ENCODE results near the gene GRID1.

Gene GRID1

DNA sequence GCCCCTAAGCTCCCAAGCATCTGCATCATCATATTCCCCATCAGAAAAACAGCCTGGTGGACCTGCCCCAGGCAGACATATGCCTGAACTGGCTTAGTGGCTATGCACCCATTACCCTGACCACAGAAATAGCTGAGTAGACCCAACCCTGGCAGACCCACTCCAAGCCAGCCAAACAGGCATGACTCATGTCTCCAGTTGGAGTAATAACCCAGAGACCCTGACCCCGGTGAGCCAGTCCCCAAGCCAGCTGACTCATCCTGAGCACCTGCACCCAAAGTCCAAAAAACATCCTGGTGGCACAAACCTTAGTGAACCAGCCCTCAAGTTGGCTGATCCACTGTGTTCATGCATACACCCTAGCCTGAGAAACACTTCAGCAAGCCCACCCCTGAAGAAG, 555.9 kb downstream of the GRID1 start:
- FAIRE-seq: no peak
- no peak for DNase-seq (ENCODE audit: insufficient read length, low spot score)
- TF ChIP-seq SPI1 (IDR thresholded peaks at IDR 0.05; ENCODE audit: low read depth, low read length) (no peak), POU2F2 (IDR thresholded peaks at IDR 0.05; ENCODE audit: low read depth, low read length) (no peak), TAF1 (IDR thresholded peaks at IDR 0.05; ENCODE audit: low read depth, low read length) (no peak), POLR2AphosphoS5 (IDR thresholded peaks at IDR 0.05; ENCODE audit: low read depth, low read length) (no peak), POLR2A (IDR thresholded peaks at IDR 0.05; ENCODE audit: low read depth, low read length) (no peak), PAX5 (IDR thresholded peaks at IDR 0.05; ENCODE audit: insufficient read depth, low read length, severe bottlenecking) (no peak)

GRCh38 chr10:85795460-85795859, 571.1 kb downstream of the GRID1 start:
- no peak for DNase-seq (ENCODE audit: insufficient read length, low spot score)
- no peak for FAIRE-seq
- TF ChIP-seq SPI1 (IDR thresholded peaks at IDR 0.05; ENCODE audit: low read depth, low read length): 0 out of 2 replicates have a peak, but pooled peaks have one; percentile 36
- TF ChIP-seq PAX5 (IDR thresholded peaks at IDR 0.05; ENCODE audit: insufficient read depth, low read length, severe bottlenecking): no peak

DNA sequence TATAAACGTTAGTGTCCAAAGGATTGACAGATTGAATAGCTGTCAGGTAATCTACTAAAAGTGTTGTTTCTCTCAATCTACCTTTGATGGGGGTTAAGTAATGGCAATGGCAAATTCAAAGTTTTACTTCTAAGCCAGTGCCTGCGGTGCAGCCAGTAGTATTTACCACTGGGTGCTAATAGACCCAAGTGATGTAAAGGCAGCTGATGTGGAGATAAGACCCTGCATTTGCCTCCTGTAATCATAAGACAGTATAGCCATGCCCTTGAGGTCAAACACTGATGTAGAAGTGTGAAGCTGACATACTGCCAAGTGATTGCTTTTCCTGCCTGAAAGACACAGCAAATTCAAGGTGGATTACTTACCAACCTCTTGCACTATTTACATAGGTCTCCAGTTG, 572.0 kb downstream of the GRID1 start:
- FAIRE-seq (no peak), DNase-seq (ENCODE audit: insufficient read length, low spot score) (no peak)
- TF ChIP-seq PAX5 (IDR thresholded peaks at IDR 0.05; ENCODE audit: insufficient read depth, low read length, severe bottlenecking) (no peak), TAF1 (IDR thresholded peaks at IDR 0.05; ENCODE audit: low read depth, low read length) (no peak), POLR2AphosphoS5 (IDR thresholded peaks at IDR 0.05; ENCODE audit: low read depth, low read length) (no peak), SPI1 (IDR thresholded peaks at IDR 0.05; ENCODE audit: low read depth, low read length) (no peak), POU2F2 (IDR thresholded peaks at IDR 0.05; ENCODE audit: low read depth, low read length) (no peak), POLR2A (IDR thresholded peaks at IDR 0.05; ENCODE audit: low read depth, low read length) (no peak)

DNA sequence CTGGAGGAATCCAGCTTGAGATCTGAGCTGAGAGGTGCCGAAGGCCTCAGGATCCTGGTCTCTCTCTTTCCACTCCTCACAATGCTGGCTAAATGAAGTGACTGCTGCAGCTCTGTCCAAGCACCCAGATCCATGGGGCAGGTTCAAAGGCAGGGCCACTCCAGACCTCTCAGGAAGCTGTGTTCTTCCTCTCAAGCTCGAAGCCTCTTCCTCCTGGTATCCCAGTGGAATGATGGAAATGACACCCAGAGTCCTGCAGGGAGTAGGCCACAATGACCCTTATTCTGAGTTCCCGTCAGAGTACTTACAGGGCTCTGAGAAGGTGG, 574.1 kb downstream of the GRID1 start:
- no peak for FAIRE-seq
- DNase-seq (ENCODE audit: insufficient read length, low spot score): no peak
- TF ChIP-seq POLR2AphosphoS5 (IDR thresholded peaks at IDR 0.05; ENCODE audit: low read depth, low read length): no peak
- no peak for TF ChIP-seq POU2F2 (IDR thresholded peaks at IDR 0.05; ENCODE audit: low read depth, low read length)
- no peak for TF ChIP-seq SPI1 (IDR thresholded peaks at IDR 0.05; ENCODE audit: low read depth, low read length)
- no peak for TF ChIP-seq PAX5 (IDR thresholded peaks at IDR 0.05; ENCODE audit: insufficient read depth, low read length, severe bottlenecking)
- TF ChIP-seq TAF1 (IDR thresholded peaks at IDR 0.05; ENCODE audit: low read depth, low read length): no peak

GRCh38 chr10:85791818-85792532, 574.6 kb downstream of the GRID1 start:
- TF ChIP-seq TAF1 (IDR thresholded peaks at IDR 0.05; ENCODE audit: low read depth, low read length): no peak
- TF ChIP-seq POU2F2 (IDR thresholded peaks at IDR 0.05; ENCODE audit: low read depth, low read length): no peak
- TF ChIP-seq POLR2AphosphoS5 (IDR thresholded peaks at IDR 0.05; ENCODE audit: low read depth, low read length): no peak
- no peak for TF ChIP-seq PAX5 (IDR thresholded peaks at IDR 0.05; ENCODE audit: insufficient read depth, low read length, severe bottlenecking)
- no peak for TF ChIP-seq SPI1 (IDR thresholded peaks at IDR 0.05; ENCODE audit: low read depth, low read length)
- TF ChIP-seq POLR2A (IDR thresholded peaks at IDR 0.05; ENCODE audit: low read depth, low read length): no peak
- DNase-seq (ENCODE audit: insufficient read length, low spot score) (no peak), FAIRE-seq (no peak)

GRCh38 chr10:85789982-85790789, 576.4 kb downstream of the GRID1 start:
- FAIRE-seq (no peak), DNase-seq (ENCODE audit: insufficient read length, low spot score) (no peak)
- TF ChIP-seq PAX5 (IDR thresholded peaks at IDR 0.05; ENCODE audit: insufficient read depth, low read length, severe bottlenecking): no peak
- TF ChIP-seq TAF1 (IDR thresholded peaks at IDR 0.05; ENCODE audit: low read depth, low read length): no peak
- no peak for TF ChIP-seq POLR2AphosphoS5 (IDR thresholded peaks at IDR 0.05; ENCODE audit: low read depth, low read length)
- TF ChIP-seq POU2F2 (IDR thresholded peaks at IDR 0.05; ENCODE audit: low read depth, low read length): no peak
- TF ChIP-seq POLR2A (IDR thresholded peaks at IDR 0.05; ENCODE audit: low read depth, low read length): no peak
- no peak for TF ChIP-seq SPI1 (IDR thresholded peaks at IDR 0.05; ENCODE audit: low read depth, low read length)

GRCh38 chr10:85789125-85789524, 577.5 kb downstream of the GRID1 start:
- TF ChIP-seq TAF1 (IDR thresholded peaks at IDR 0.05; ENCODE audit: low read depth, low read length): no peak
- FAIRE-seq: no peak
- no peak for DNase-seq (ENCODE audit: insufficient read length, low spot score)

DNA sequence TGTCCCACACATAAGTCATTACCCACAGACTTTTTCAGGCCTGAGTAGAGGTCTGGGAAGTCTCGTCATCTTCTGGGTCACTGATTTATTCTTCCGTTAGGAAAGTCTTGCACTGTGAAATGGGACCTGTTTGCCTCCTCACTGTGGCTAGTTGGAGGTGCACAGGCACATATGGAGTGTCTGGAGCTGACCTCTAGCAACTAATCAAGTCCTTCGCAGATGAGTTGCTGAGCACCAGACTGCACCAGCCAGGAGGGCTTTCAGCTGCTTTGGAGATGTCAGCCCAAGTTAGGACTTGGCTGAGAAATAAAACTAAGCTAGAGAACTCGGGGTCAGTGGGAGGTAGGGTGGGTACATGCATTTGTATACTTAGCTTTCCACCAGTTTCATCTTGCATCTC, 578.0 kb downstream of the GRID1 start:
- DNase-seq (ENCODE audit: insufficient read length, low spot score) (no peak), FAIRE-seq (no peak)
- no peak for TF ChIP-seq POU2F2 (IDR thresholded peaks at IDR 0.05; ENCODE audit: low read depth, low read length)
- no peak for TF ChIP-seq POLR2AphosphoS5 (IDR thresholded peaks at IDR 0.05; ENCODE audit: low read depth, low read length)
- no peak for TF ChIP-seq PAX5 (IDR thresholded peaks at IDR 0.05; ENCODE audit: insufficient read depth, low read length, severe bottlenecking)
- no peak for TF ChIP-seq POLR2A (IDR thresholded peaks at IDR 0.05; ENCODE audit: low read depth, low read length)
- no peak for TF ChIP-seq SPI1 (IDR thresholded peaks at IDR 0.05; ENCODE audit: low read depth, low read length)
- no peak for TF ChIP-seq TAF1 (IDR thresholded peaks at IDR 0.05; ENCODE audit: low read depth, low read length)

DNA sequence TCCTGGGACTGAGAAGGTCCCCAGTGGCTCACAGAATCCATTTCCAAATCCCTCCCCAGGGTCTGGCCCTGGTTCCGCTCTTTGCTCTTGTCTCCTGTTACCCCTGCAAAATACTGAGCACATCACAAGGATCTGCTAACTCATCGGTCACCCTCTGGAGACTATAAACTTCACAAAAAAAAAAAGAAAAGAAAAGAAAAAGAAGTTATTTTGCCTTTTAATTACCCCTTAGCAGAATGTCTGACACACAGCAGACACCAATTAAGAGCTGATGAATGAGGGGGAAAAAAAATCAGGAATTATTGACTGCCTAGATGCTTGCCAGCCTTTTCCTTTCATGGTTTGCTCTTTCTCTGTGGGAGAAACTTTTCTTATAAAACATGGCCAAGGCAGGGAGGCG, 578.7 kb downstream of the GRID1 start:
- DNase-seq (ENCODE audit: insufficient read length, low spot score) (no peak), FAIRE-seq (no peak)
- TF ChIP-seq POLR2AphosphoS5 (IDR thresholded peaks at IDR 0.05; ENCODE audit: low read depth, low read length): no peak
- no peak for TF ChIP-seq PAX5 (IDR thresholded peaks at IDR 0.05; ENCODE audit: insufficient read depth, low read length, severe bottlenecking)
- no peak for TF ChIP-seq POLR2A (IDR thresholded peaks at IDR 0.05; ENCODE audit: low read depth, low read length)
- no peak for TF ChIP-seq TAF1 (IDR thresholded peaks at IDR 0.05; ENCODE audit: low read depth, low read length)
- no peak for TF ChIP-seq POU2F2 (IDR thresholded peaks at IDR 0.05; ENCODE audit: low read depth, low read length)
- no peak for TF ChIP-seq SPI1 (IDR thresholded peaks at IDR 0.05; ENCODE audit: low read depth, low read length)

GRCh38 chr10:85787393-85787792, 579.2 kb downstream of the GRID1 start:
- FAIRE-seq (no peak), DNase-seq (ENCODE audit: insufficient read length, low spot score) (no peak)
- TF ChIP-seq POU2F2 (IDR thresholded peaks at IDR 0.05; ENCODE audit: low read depth, low read length) (no peak), POLR2A (IDR thresholded peaks at IDR 0.05; ENCODE audit: low read depth, low read length) (no peak), SPI1 (IDR thresholded peaks at IDR 0.05; ENCODE audit: low read depth, low read length) (no peak), POLR2AphosphoS5 (IDR thresholded peaks at IDR 0.05; ENCODE audit: low read depth, low read length) (no peak), TAF1 (IDR thresholded peaks at IDR 0.05; ENCODE audit: low read depth, low read length) (no peak), PAX5 (IDR thresholded peaks at IDR 0.05; ENCODE audit: insufficient read depth, low read length, severe bottlenecking) (no peak)

Data from GM12891 (cell line).